SKM-1 (cell line): Measurements from ENCODE around the gene GINS2.

Experiments used
- DNase-seq: peaks from one replicate; lab custom pipeline; 2025; ENCODE audit not compliant: unreplicated experiment; lab: John Stamatoyannopoulos, UW

GINS2 gene

DNA sequence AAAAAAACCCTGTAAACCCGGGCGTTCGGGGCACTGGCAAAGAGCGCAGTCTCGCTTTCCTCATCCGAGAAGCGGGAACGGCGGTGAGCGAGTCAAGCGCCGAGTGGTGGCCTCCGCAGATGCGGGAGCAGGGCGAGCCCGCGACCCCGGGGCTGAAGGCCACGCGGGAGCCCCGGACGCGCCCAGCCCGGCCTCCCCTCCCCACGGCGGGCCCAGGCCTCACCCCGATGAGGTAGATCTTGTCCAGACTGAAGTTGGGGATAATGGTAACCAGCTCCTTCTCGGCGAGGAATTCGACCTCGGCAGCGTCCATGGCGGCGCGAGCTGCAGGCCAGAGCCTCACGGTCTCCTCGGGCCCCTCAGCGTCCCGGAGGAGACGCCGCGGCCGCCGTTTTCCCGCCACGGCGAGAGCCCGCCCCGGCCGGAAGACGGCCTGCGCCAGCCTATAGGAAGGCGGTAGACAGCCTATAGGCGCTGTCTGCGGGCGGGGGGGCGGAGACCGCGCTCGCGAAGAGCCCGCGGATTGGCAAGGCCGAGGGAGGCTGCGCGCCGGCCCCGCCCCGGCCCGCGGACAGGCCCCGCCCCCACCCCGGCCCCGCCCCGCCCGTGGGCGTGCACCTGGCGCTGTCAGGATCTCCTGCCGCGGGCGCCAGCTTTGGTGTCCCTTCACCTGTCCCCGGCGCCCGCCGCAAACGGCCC is at the start of gene GINS2:
GINS2 (minus strand) TSS at position 369 of the 699 bp plus-strand sequence; CDS start at position 313, 56 bp downstream.
- DNase-seq, result peak; percentile 75

DNA sequence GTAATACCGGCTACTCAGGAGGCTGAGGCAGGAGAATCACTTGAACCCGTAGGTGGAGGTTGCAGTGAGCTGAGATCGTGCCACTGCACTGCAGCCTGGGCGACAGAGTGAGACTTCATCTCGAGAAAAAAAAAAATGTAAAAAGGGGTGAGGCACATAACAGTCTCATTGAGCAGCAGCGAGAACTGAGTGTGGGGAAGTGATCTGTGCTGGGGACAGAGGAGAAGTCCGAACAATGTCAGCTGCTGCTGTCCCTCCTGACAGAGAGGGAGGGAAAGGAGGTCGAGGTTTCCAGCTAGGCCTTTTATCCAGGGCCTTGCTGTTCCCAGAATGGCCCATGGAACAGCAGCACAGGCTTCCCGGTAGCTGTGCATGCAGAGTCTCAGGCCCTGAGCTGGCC is 48.2 kb upstream of the GINS2 start:
- DNase-seq, result no peak

DNA sequence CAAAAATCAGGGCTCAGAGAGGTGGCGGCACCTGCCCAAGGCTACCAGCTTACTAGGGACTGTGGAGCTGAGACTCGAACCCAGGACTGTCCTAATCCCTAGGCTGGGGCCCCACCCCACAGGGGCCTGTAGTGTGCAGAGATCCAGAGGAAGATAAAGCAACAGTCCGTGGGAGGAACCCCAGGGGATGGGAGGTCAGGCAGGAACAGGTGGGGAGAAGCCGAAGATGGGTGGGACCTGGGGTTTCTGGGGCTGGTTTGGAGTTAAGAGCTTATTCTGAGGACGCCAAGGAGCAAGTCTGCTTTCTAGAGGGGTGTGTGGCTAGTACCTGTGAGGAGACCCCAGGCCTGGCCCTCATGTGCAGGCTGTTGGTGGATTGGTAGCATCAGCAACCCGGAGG is 47.2 kb upstream of the GINS2 start:
- no peak for DNase-seq

DNA sequence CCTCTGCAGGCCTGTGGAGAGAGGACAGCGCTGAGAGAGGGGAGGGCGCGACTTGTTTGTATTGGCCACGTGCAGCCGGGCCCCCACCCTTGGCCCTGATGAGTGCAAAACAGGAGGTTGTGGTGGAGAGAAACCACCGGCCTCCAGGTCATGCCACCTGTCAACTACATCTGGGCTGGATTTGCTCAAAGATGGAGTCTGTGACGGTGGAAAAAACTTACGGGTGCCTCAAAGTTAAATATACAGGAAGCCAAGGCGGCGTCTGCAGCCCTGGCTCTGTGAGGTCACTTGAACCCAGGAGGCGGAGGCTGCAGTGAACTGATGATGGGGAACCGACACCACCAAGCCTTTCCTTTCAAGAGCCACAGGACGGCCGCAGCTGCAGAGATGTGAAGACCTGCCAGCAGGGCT is 46.5 kb upstream of the GINS2 start:
- DNase-seq, result no peak

DNA sequence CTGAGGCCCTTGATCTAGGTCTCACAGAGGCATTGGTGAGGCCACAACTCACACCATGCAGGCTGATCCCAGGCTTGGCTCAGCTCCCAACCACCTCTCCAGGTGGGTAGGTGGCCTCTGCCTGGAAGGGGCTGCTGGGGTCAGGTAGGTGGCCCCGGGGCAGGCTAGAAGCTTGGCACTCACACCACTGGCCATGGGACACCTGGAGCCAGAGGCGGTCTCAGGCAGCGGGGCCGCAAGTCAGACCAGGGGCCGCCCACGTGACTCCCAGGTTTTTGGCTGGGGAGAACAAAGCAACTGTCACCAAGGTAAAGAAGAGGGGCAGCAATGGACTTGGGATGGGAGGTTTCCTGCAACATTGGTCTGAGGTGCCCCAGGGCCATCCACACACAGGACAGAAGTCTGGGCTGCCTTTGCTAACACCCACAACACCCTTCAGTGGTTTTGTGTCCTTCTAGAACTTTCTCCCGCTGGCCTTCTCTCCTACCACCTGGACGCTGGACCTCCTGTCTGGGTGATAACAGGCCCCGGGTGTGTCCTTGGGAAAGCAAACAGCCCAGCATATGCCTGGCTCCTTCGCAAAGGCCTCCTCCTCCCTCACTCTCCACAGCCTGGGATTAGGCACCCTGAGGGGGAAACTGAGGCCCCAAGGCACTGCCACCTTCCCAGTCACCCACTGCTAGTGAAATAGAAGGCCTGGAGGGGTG is 45.7 kb upstream of the GINS2 start:
- no peak for DNase-seq

DNA sequence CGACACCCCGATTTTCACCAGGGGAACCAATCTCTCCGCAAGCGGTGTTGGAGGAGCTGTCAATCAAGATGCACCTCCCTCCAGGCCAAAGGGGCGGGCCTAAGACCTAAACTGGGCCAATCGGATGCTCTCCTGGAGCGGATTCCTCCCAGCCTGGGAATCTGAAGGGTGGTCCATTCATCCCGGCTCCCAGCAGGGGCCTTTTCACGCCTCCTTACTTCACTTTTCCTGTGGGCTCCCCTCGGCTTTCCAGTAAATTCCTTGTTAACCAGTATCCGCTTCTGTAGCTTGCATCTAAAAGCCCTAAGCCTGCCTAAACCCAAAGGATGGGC is 45.1 kb upstream of the GINS2 start:
- DNase-seq, result no peak

DNA sequence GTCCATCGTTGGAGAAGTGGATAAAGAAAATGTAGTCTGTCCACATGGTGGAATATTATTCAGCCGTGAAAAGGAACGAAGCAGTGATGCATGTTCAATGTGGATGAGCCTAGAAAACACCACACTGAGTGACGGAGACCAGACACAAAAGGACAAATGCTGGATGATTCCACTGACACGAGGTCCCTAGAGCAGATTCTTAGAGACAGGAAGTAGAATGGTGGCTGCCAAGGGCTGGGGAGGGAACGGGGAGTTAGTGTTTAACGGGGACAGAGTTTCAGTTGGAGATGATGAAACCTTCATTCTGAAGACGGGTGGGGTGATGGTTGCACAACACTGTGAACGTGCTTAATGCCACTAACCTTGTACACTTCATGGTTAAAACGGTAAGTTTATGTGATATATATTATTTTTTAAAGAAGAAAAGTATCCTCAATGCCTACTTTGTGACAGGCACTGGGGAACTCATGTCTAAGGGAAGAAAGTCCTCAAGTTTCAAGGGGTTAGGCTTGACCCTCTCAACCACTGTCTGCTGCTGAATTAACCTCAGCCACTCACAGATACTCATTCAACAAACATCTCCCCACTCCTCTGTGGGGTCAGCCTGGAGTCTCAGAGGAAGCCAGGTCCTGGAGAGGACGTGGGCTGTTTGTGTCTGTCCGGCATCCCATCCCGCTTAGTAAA is 44.5 kb upstream of the GINS2 start:
- DNase-seq, result peak; percentile 68

DNA sequence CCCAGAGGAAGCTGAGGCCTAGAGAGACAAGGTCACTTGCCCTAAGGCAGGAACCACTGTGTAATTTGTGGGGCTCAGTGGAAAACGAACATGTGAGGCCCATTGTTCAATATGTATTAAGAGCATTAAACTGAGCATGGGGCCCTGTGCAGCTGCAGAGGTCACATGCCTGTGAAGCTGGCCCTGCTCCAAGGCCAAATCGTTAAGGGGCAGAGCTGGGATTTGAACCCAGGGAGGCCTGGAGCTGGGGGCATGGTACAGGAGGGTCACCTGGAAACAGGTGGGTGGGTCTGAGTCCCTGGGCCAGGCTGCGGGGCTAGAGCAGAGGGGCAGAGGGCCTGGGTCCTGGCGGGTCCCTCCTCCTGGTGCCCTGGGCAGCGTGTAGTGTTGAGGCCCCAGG is 42.4 kb upstream of the GINS2 start:
- DNase-seq, result no peak

DNA sequence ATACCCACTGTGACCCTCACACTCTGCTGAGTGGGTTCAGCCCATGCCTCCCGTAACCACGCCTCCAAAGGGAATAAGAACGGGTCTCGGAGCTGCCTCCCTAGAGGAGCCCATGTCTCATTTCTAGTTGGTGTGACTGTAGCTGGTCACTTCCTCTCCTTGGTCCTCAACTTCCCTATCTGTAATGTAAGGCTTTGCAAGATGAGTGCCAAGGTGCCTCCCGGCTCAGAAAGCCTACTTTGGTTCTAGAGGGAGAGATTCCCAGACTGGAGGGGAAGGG is 41.4 kb upstream of the GINS2 start:
- DNase-seq, result peak; percentile 94

DNA sequence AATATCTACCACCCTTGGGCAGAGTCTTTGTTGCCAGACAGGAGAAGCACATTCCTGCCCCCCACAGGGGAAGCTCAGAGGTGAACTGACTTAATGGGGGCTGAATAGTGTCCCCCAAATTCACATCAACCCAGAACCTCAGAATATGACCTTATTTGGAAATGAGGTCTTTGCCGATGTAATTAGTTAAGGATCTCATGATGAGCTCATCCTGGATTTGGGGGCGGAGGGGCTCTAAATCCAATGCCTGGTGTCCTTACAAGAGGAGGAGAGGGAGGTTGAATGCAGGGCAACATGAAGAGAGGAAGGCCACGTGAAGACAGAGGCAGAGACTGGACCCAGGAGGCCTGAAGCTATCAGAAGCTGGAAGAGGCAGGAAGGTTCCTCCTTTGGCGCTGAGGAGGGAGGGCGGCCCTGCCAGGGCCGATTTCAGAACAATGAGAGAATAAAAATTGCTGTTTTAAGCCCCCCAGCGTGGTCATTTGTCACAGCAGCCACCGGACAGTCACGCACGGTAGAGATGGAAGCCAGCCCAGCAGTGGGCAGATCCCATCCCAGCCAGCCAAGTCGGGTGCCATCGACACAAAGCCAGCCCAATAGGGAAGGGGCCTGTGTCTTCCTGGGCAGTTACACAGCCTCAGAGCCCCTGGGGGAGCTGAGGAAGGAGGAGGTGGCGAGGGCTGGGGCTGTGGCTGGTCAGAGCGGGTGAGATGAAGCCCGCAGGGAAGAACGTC is 40.9 kb upstream of the GINS2 start:
- no peak for DNase-seq

DNA sequence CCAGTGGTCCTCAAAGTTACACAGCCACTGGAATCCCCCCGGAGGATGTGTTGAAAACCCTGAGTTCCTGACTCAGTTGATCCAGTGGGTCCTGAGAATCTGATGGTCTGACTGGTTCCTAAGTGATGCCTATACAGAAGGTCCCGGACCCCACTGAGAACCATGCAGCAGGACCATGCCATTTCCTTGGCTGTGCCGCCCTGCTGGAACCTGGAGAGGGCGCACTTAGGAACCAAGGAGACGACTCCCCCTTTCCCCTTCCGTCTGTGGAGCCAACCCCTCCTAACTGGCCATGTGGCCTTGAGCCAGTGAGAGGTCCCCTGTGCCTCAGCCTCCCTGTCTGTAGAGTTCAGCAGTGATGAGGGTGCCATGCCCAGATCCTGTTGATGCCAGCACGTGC is 40.1 kb upstream of the GINS2 start:
- DNase-seq, result no peak

DNA sequence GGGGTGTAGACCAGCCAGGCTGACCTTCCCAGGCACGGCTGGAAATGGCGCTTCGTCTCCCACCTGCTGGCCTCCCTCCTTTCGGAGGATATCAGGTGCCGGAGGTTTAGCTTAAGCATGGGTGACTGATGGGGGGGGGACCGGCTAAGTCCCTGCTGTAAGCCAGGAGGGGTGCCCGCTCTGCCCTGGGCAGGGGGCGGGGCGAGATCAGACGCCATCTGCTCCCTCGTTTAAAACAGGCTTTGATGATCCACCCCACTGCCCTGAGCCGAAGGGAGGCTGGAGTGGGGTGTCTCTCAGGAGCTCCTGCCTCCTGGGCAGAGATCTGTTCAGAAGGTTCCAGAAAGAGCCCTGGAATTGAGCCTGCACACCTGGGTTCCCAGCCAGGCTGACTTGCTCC is 36.2 kb upstream of the GINS2 start:
- no peak for DNase-seq

DNA sequence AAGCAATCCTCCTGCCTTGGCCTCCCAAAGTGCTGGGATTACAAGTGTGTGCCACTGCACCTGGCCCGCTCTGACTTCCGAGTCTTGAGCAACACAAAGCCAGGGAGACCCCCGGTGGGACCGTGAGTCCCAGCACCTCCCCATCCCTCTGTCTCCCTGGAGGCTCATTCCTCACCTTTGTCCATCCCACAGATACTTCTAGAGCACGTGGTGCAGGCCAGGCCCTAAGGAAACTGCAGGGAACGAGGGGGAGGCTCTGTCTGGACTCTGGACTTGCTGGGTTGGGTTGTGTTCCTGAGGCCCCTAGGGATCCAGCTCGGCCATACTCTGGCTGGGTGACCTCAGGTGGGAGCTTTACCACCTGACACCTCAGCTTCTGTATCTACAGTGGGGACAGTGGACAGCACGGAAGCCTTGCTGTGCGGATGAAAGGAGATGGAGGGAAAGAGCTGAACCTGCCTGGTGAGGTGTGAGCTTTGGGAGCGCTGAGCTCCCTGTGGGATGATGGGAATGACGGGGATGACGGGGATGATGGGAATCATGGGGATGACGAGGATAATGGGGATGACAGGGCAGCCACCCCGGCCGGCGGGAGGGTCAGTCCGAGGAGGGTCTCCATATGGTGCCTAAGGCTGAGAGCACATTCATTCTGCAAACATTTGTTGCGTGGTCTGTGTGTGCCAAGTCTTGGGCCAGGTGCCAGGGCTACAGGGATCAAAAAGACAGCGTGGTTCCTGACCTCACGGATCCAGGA is 35.5 kb upstream of the GINS2 start:
- DNase-seq, result no peak

DNA sequence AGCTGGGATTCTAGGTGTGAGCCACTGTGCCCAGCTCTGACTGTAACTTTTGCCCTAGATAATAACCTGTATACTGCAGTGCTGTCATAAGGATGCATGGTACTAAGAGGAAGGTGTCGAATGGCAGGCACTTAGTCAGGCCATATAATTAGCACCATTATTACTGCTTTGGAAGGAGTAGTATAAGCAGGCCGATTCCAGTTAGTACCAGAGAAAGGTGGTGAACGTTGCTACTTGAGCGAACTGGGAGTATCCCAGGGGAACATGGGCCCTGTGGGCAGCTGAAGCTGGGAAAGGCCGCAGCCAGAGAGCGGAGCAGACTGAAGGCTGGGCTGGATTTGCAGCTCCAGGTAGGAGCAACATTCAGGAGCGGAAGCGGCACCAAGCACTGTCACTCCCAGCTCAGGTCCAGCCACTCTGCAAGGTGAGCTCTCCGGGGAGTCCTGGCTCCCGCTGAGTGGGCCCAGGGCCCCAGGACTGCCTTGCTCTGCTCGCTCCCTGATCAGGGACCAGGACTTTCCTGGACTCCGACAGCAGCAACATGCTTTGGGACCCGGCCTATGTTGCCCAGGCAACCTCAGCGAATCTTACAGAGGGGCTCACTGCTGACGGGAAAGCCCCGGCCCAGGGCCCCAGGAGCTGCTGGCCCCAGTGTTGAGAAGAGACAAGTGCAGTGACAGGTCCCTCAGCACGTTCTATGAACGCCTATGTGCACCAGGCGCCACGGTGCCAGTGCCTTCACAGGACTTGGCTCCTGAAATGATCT is 33.6 kb upstream of the GINS2 start:
- DNase-seq, result no peak

DNA sequence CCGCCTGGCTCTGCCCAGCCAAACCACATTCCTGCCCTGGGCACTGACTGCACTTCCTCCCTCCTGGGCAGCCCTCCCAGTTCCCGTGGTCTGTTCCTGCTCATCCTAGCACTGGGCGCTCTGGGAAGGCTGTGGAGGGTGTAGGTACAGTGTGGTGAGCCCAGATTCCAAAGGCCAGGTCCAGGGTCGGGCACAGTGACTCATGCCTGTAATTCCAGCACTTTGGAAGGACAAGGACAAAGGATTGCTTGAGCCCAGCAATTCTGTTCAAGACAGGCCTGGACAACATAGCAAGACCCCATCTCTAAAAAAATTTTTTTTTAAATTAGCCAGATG is 31.5 kb upstream of the GINS2 start:
- DNase-seq, result no peak

DNA sequence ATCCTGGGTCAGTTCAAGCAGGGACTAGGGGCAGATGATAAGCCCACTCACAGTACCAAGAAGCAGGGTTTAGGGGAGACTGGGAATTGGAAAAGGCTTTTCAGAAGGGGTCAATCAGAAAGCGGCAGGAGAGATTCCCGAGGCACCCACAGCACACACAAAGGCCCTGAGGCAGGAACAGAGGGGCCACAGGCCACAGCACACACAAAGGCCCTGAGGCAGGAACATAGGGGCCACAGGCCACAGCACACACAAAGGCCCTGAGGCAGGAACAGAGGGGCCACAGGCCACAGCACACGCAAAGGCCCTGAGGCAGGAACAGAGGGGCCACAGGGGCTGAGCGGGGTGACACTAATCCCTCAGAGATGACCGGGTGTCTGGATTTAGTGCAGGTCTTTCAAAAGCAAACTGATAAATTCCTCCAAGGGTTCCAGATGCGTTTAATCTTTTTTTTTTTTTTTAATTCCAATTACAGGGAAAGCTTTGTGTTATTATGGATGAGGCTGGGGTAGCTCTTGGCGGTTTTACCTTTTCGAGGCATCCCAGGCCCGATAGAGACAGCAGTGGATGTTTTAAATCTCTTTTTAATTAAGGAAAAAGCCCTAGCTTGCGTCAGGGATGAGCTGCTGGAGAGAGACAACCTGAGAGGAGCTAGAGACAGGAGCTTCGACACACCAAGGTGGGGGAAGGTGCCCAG is 31.0 kb upstream of the GINS2 start:
- DNase-seq, result no peak

DNA sequence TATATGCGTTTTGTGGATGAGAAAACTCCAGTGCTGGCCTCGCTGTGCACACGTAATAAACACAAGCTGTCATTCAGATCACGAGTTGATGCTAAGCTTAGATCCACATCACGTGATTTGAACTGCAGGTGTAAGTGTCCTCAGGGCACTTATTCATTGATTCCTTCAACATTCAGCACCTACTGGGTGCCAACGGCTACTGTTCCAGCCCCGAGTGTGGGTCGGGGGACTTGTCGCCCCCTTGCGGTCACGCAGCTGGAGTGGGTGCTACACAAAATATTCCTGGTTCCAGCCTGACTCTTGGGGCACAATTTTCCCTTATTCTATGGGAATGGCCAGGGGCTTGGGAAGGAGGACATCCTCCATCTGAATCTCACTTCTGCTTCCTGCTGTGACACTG is 29.9 kb upstream of the GINS2 start:
- no peak for DNase-seq

DNA sequence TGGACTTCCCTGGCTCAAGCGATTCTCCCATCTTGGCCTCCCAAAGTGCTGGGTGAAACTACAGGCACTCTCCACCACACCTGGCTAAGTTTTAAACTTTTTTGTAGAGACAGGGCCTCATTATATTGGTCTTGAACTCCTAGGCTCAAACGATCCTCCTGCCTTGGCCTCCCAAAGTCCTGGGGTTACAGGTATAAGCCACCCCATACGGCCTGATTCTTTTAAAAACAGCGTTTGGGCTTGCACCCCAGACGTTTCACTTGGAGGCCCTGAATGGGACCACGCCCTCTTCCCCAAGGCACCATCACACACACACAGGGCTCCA is 29.4 kb upstream of the GINS2 start:
- no peak for DNase-seq

DNA sequence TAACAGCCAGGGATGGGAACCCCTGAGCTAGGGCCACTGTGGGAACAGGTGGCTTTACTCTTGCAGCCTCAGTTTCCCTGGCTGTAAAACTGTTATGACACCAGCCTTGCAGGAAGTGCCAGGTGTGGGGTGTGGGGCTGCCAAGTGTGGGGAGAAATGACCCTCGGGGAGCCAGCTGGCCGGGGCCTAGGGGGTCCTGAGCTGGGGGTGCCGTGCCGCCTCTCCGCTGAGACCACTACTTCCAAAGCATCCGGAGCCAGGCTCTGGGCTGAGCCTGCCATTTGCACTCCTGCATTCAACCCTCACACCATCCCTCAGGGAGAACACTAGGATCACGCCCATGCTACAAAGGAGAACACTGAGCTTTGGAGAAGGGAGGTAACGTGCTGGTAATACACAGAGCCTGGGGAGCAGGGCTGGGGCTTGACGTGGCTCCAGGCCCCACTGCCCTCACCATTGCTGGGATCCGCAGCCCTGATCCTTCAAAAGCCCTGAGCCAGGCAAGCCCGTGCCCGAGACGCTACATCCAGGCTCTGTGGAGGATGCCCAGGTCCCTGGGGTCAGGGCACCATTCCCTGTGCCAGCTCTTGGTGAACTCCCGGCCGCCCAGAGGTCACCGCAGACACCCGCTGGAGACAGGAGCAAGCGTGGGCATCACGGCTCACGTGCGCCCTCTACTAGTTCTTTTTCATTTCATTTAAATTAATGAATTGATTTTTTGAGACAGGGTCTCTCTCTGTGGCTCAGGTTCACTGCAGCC is 28.8 kb upstream of the GINS2 start:
- DNase-seq, result peak; percentile 12

DNA sequence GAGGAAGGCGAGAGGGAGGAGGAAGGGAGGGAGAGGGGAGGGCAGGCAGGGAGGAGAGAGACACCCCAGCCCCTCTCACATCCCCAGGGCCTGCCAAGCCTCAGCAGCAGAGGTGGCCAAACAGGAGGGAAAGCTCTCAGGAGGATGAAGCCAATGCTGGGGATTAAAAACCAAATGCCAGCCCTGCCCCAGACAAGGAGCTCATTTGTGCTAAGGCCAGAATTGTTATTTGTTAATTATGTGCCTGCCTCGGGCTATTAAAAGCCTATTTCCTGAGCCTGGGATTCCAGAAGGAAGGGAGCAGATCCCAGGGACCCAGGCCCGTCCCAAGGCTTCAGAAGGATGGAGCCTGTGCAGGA is 27.9 kb upstream of the GINS2 start:
- DNase-seq, result no peak
